Stimulated activated CD8-positive, alpha-beta memory T cell treated with anti-CD3 and anti-CD28 coated beads, Interleukin-2, amount 100 ng/mL, for 1 hour (primary cell): Measurements from ENCODE around the gene SPCS2.
A peak's percentile ranks its signal among the peaks of the same experiment; 100 is the strongest.

Experiments used
- DNase-seq, 2 donors: peaks; one replicate each; pipeline ENCODE4 v3.0.0-alpha.2; 2020; ENCODE audit warnings: low read depth in 2 of 2

The SPCS2 gene

GRCh38 chr11:74948898-74949752 is at the start of gene SPCS2, which contains the start of gene XRRA1:
Gene SPCS2 (plus strand): TSS chr11:74949266. CDS start chr11:74949286, 20 bp downstream.
Gene XRRA1 (minus strand): TSS chr11:74949091. CDS start chr11:74940878, 8,213 bp downstream.
- DNase-seq, result peak; percentile 94 to 97

GRCh38 chr11:74902342-74902741 is 46.7 kb upstream of the SPCS2 start:
- DNase-seq, result no peak

DNA sequence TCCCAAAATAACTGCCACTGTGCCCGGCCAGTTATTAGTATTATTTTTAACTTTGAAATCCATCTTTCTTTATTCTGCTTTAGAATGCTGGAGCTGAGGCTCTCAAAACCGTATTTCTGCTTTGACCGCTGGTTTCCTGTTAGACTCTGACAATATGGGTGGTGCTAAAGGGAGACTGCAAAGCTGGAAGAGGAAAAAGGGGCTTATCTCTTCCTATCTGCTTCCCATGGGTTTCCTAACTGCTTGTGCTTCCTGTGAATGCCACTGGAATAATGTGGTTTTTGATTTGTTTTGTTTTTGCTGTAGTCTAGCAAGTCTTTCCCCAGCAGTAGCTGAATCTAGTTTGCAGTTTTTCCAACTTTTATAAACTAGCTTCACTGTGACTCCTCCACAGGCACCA is 43.7 kb upstream of the SPCS2 start:
- DNase-seq, result no peak

DNA sequence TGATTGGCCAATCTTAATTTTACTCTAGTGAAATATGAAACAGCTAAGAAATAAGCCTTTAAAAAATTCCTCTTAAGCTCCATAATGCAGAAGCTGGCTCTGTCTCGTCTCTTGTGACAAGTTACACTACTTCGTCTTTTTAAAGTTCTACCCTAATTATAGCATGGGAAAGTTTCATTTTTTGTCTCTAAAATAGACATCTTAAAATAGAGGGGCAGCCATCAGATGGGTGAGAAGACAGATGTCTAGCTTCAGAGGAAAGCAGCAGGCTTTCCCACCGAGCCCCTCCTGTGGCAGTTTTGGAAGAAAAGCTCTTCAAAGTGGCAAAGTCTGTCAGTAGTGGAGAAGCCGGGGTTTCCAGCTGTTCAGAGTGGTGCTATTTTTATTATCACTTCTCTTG is 39.7 kb upstream of the SPCS2 start:
- no peak for DNase-seq

DNA sequence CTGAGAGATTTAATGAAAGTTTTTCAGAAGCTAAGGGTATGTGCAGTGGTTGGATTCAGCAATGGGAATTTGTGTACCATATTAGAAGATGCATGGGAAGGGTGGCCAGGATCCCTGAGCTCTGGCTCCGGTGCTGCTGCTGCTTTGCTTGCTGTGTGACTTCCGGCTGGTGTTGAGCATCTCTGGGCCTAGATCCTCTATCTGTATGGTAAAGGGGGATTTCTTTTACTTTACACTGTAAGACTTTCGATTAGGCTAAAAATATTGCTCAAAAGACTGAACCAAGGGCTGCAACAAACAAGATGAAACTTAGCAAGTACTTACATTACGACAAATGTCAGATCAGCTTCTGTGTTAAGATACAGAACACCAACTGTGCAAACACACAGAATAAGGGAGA is 39.3 kb upstream of the SPCS2 start:
- no peak for DNase-seq

GRCh38 chr11:74923125-74923524 is 25.9 kb upstream of the SPCS2 start:
- no peak for DNase-seq

DNA sequence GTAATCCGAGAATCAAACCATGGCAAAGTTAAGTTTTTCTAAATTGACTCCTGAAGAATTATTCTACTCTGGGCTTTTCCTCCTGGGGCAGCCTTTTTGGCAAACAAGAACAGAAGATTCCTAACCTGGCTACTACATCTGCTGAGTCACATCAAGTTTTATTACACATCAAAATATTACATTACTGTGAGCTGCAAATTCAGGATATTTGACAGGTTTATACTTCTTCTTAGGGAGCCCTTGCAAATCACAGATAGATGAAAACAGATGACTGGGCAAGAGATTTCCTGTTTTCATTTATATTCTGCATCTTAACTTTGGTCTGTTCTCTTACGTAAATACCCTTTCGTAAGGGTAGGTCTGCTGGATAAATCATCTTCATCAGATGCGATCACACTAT is 23.8 kb upstream of the SPCS2 start:
- no peak for DNase-seq

GRCh38 chr11:74926304-74927030 is 22.6 kb upstream of the SPCS2 start:
- DNase-seq, result no peak

DNA sequence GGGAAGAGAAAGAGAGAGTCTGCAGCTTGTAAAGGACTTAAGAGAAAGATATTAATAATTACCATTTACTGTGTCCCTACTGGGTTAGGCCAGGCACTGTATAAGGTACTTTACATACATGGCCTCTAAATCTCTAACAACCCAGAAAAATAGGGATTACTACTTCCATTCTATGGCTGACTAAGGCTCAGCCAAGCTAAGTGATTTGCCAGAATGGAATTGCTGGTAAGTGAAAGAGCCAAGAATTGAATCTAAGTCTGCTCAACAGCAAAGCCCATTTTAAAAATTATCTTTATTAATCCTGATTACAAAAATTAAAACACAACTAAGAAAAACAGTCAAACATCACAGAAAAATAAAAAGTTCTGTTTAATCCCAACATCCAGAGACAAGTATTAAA is 21.6 kb upstream of the SPCS2 start:
- no peak for DNase-seq

- DNase-seq, result peak; percentile 27 to 40
Measured at GRCh38 chr11:74929431-74930363, 19.4 kb upstream of the SPCS2 start.

DNA sequence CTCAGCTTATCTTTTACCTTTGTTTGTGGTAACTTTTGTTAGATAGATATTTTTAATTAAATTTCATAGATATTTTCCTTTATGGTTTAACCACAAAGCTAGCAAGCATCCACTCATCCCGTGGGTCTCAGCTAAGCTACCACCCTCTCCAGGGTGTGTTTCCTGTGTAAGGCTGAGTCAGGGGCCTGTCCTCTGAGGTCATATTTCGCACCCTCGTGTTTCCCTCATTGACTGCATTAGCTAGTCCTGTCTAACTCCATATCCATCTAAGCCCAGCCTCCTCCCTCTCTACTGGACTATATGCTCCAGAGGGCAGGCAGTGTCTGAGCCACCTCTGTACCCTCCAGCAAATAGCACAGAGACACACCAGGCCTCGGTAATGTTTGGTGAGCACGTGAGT is 16.9 kb upstream of the SPCS2 start:
- no peak for DNase-seq

GRCh38 chr11:74932797-74933196 is 16.3 kb upstream of the SPCS2 start:
- DNase-seq, result no peak

DNA sequence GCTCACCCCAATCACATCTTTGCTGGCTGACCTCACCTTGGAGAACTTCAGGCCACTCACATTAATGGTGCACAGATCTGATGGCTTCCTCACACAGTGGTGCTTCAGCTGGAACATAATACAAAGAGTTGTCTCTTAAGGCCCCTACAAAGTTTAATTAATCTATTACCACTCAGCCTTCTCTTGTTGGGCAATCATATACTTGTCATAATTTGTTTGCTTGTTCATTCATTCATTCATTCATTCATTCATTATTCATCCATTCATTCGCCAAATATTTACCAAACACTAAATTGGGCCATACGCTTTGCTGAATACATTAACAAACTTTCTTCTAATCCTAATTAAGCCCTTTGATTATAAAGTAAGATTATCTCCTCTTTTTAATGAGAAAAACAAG is 15.3 kb upstream of the SPCS2 start:
- no peak for DNase-seq

- no peak for DNase-seq
Measured at GRCh38 chr11:74935285-74935684, 13.8 kb upstream of the SPCS2 start.

DNA sequence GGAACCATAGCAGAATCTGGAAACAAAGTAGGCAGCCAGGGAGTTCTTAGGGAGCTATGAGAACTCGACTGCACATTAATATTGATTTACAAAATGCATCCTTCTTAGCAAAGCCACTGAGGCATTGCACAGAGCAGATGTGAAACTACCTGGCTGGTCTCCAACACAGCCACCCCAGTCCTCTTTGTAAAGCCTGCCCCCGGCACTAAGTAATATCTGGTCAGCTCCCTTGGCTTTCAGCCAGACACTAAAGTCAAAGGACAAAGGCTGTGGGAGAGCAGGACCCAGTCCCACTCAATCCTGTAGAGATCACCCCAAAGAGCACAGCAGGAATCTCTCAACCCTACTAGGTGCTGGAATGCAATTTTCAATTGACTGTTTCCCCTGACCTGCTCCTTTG is 13.0 kb upstream of the SPCS2 start:
- no peak for DNase-seq

DNA sequence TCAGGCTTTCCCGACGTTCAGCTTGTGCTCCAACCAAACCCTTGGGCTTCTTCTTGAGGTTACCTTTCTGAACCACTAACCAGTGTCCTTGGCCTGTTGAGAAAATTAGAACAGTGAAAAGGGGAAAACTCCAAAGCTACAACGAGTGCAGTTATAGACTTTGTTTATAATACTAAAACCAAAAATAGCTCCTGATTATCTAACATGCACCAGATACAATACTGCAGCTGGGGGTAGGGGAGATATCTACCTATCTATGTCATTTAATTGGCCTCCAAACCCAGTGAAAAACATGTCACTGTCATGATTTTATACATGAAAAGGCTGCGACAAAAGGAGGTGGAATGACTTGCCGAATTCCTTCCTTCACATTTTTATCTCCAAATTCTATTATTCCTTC is 12.1 kb upstream of the SPCS2 start:
- DNase-seq, result no peak

- DNase-seq, result no peak
Measured at GRCh38 chr11:74937696-74938475, 11.2 kb upstream of the SPCS2 start.

GRCh38 chr11:74941492-74941891 is 7.6 kb upstream of the SPCS2 start:
- DNase-seq, result no peak

GRCh38 chr11:74942073-74942759 is 6.8 kb upstream of the SPCS2 start:
- DNase-seq, result no peak

- no peak for DNase-seq
Measured at GRCh38 chr11:74948546-74948897, 544 bp upstream of the SPCS2 start.

DNA sequence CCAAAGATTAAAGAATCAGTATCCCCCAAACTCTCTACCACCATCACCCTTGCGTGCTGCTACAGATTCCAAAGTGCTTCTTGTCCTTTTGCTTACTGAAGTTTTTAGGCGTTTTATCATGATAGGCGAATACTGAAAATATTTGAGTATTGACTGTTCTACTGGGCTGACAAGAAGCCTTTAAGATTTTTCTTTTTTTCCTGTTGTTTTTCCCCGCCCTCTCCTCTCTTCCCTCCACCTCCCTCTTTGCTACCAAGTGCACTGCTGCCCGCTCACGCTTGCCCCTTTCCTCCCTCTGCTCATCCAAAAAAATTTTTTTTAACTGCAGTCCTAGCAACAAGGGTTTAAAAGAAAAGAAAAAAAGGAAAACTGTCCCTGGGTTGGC is 679 bp downstream of the SPCS2 start:
- no peak for DNase-seq
